ENCODE data around the gene MAMLD1.
"Not testable (repeated sequence)": the region's sequence is repeated elsewhere in the genome, so short reads cannot be mapped to it uniquely, and the experiment has no call there.

Gene MAMLD1

GRCh38 chrX:150362599-150363481 lies at the start of gene MAMLD1:
Gene MAMLD1, plus strand, starts transcription at chrX:150363317. Its CDS starts 82,200 bp downstream, at chrX:150445517.
- DNase-seq (ENCODE audit: low spot score): peak; percentile 70

- no peak for DNase-seq (ENCODE audit: low spot score)
Observed at GRCh38 chrX:150313514-150313913, 49.6 kb upstream of the MAMLD1 start.

GRCh38 chrX:150314186-150314585 lies 48.9 kb upstream of the MAMLD1 start:
- DNase-seq (ENCODE audit: low spot score): no peak

GRCh38 chrX:150316564-150316963 lies 46.6 kb upstream of the MAMLD1 start:
- DNase-seq (ENCODE audit: low spot score): no peak

- no peak for DNase-seq (ENCODE audit: low spot score)
Observed at GRCh38 chrX:150323020-150323419, 40.1 kb upstream of the MAMLD1 start.

GRCh38 chrX:150324035-150324728 lies 38.9 kb upstream of the MAMLD1 start:
- DNase-seq (ENCODE audit: low spot score): no peak

- no peak for DNase-seq (ENCODE audit: low spot score)
Observed at GRCh38 chrX:150324919-150325318, 38.2 kb upstream of the MAMLD1 start.

- no peak for DNase-seq (ENCODE audit: low spot score)
Observed at GRCh38 chrX:150326541-150327247, 36.4 kb upstream of the MAMLD1 start.

GRCh38 chrX:150329282-150329681 lies 33.8 kb upstream of the MAMLD1 start:
- DNase-seq (ENCODE audit: low spot score): no peak

- DNase-seq (ENCODE audit: low spot score): no peak
Observed at GRCh38 chrX:150329868-150330267, 33.2 kb upstream of the MAMLD1 start.

- DNase-seq (ENCODE audit: low spot score): no peak
Observed at GRCh38 chrX:150332023-150332422, 31.1 kb upstream of the MAMLD1 start.

- DNase-seq (ENCODE audit: low spot score): no peak
Observed at GRCh38 chrX:150334100-150334499, 29.0 kb upstream of the MAMLD1 start.

- no peak for DNase-seq (ENCODE audit: low spot score)
Observed at GRCh38 chrX:150334981-150335380, 28.1 kb upstream of the MAMLD1 start.

- DNase-seq (ENCODE audit: low spot score): no peak
Observed at GRCh38 chrX:150337026-150337425, 26.1 kb upstream of the MAMLD1 start.

GRCh38 chrX:150337536-150337935 lies 25.6 kb upstream of the MAMLD1 start:
- no peak for DNase-seq (ENCODE audit: low spot score)

GRCh38 chrX:150338615-150339014 lies 24.5 kb upstream of the MAMLD1 start:
- DNase-seq (ENCODE audit: low spot score): no peak

- DNase-seq (ENCODE audit: low spot score): no peak
Observed at GRCh38 chrX:150339736-150340135, 23.4 kb upstream of the MAMLD1 start.

- not testable (repeated sequence) for DNase-seq (ENCODE audit: low spot score)
Observed at GRCh38 chrX:150340326-150340725, 22.8 kb upstream of the MAMLD1 start.

- DNase-seq (ENCODE audit: low spot score): no peak
Observed at GRCh38 chrX:150347471-150347870, 15.6 kb upstream of the MAMLD1 start.

- no peak for DNase-seq (ENCODE audit: low spot score)
Observed at GRCh38 chrX:150348365-150348764, 14.8 kb upstream of the MAMLD1 start.

- no peak for DNase-seq (ENCODE audit: low spot score)
Observed at GRCh38 chrX:150352114-150352513, 11.0 kb upstream of the MAMLD1 start.

- no peak for DNase-seq (ENCODE audit: low spot score)
Observed at GRCh38 chrX:150352581-150352980, 10.5 kb upstream of the MAMLD1 start.

GRCh38 chrX:150355913-150356312 lies 7.2 kb upstream of the MAMLD1 start:
- no peak for DNase-seq (ENCODE audit: low spot score)
